Ascending aorta (tissue), 2 donors: ENCODE results near the gene PLK3. TPM values are rescaled to one million over a fixed set of nuclear protein-coding genes. Genes with fewer than 3 reads are reported as not detected.

Experiments used
- DNase-seq, 2 donors: peaks; one replicate each; pipeline ENCODE4 v3.0.0-alpha.2; 2019; ENCODE audit warnings: low spot score in 2 of 2
- H3K27ac ChIP-seq, 2 donors: fragments of 200-600 bp; sonication (generic); one replicate each; pipeline ENCODE4 v1.5.1; 2016 to 2017; ENCODE audit warnings: mild to moderate bottlenecking in 1 of 2
- H3K27me3 ChIP-seq: fragments of 200-600 bp; sonication (generic); one replicate; pipeline ENCODE4 v1.5.1; 2017
- H3K36me3 ChIP-seq, 2 donors: fragments of 200-600 bp; sonication (generic); one replicate each; pipeline ENCODE4 v1.5.1; 2016
- H3K4me1 ChIP-seq, 2 donors: fragments of 200-600 bp; sonication (generic); one replicate each; pipeline ENCODE4 v1.5.1; 2016 to 2017; ENCODE audit warnings: mild to moderate bottlenecking in 1 of 2
- H3K4me3 ChIP-seq, 2 donors: fragments of 200-600 bp; sonication (generic); one replicate each; pipeline ENCODE4 v1.5.1; 2016 to 2017; ENCODE audit warnings: mild to moderate bottlenecking in 1 of 2
- H3K9me3 ChIP-seq, 2 donors: fragments of 200-600 bp; sonication (generic); one replicate each; pipeline ENCODE4 v1.5.1; 2016
- CTCF ChIP-seq, 3 experiments: fragments of 200-600 bp in 2 of 3; fragments of 450-650 bp in 1 of 3; sonication (generic) in 2 of 3; IDR thresholded peaks; one replicate each; pipeline ENCODE4 v1.5.1; 2016 to 2019; ENCODE audit warnings: antibody characterized with exemption in 3 of 3, mild to moderate bottlenecking in 1 of 3, moderate library complexity in 1 of 3
- intact Hi-C: fragments of 100-400 bp; cut with DNase I; formaldehyde crosslinking; loops from one replicate; pipeline ENCODE4 v1.15.1; 2023
- total RNA-seq: library from RNA; depleted of rRNA; stranded (reverse); fragments of >200 nt; gene quantifications from one replicate; pipeline ENCODE4 v1.1.0, GENCODE V29; 2016

The PLK3 gene
- total RNA-seq, 1 donor from 2014 or later, result 107 TPM

GRCh38 chr1:44806704-44807363 lies 6.7 kb downstream of the PLK3 start, which contains the start of gene DYNLT4:
Gene DYNLT4, minus strand, starts transcription at chr1:44807351. Its CDS starts 683 bp downstream, at chr1:44806668.
- Histone ChIP-seq H3K4me3 (peak within 1 kb of the TSS; percentile 38 to 45), H3K9me3 (no peaks in the 10 kb centered on the region), H3K4me1 (peaks cover 58 to 83% of the 10 kb centered on the region in 2 donors), H3K27me3 (no peaks in the 10 kb centered on the region), H3K27ac (peak within 1 kb of the TSS; percentile 99), H3K36me3 (peaks cover 34 to 48% of the 10 kb centered on the region in 2 donors)
- TF ChIP-seq CTCF (IDR thresholded peaks at IDR 0.05), result no peak
- peak in 1 of 2 donors; percentile 8 for DNase-seq
- intact Hi-C loops, result loop anchor here (10.0 kb wide), 2 partner anchors 462 to 688 kb away; partner anchors contain the start of gene TESK2

DNA sequence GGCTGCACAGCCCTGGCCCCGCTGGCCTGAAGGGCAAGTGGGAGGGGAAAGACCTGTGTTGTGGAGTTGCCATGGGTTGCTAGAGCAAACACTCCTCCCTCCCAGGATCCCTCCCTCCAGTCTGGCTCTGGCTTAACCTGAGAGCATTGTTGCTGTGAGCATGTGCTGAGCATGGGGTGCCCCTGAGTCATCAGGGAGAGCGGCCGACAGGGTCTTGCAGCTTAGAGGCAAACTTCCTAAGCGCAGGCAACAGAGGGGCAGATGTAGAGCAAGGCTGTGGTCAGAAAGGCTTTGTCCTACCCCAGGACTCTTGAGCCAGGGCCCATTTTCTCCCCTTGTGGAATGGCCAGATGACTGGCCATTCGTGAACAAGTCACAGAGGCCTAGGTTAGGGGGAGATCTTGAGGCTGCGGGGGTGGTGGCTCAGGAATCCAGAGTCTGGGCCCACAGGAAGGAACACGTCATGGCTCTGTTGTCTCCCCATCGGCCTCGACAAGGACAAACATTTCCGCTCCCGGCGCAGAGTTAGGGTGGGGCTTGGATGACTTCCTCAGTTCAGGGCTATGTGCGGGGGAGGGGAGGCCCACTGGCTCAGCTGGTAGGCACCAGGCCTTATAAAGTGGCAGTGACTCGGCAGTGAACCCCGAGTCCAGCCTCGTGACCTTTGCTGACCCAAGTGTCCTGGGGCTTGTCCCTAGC lies 7.3 kb downstream of the PLK3 start:
- Histone ChIP-seq H3K27me3 (no peaks in the 10 kb centered on the region), H3K36me3 (peaks cover 33 to 41% of the 10 kb centered on the region in 2 donors), H3K4me3 (peak overlapping the region in 1 of 2 donors; percentile 38), H3K9me3 (no peaks in the 10 kb centered on the region), H3K4me1 (peaks cover 56 to 82% of the 10 kb centered on the region in 2 donors), H3K27ac (peak overlapping the region; percentile 99)
- intact Hi-C loops, result loop anchor here (1.0 to 10.0 kb wide), 3 partner anchors 12 to 687 kb away; partner anchors contain the start of gene TESK2
- no peak for TF ChIP-seq CTCF (IDR thresholded peaks at IDR 0.05)
- DNase-seq, result peak; percentile 99 to 100

GRCh38 chr1:44808063-44808937 lies 8.1 kb downstream of the PLK3 start, which contains the start of gene BTBD19:
Gene BTBD19, plus strand, starts transcription at chr1:44808523. Its CDS starts 298 bp downstream, at chr1:44808821.
- TF ChIP-seq CTCF (IDR thresholded peaks at IDR 0.05), result no peak

DNA sequence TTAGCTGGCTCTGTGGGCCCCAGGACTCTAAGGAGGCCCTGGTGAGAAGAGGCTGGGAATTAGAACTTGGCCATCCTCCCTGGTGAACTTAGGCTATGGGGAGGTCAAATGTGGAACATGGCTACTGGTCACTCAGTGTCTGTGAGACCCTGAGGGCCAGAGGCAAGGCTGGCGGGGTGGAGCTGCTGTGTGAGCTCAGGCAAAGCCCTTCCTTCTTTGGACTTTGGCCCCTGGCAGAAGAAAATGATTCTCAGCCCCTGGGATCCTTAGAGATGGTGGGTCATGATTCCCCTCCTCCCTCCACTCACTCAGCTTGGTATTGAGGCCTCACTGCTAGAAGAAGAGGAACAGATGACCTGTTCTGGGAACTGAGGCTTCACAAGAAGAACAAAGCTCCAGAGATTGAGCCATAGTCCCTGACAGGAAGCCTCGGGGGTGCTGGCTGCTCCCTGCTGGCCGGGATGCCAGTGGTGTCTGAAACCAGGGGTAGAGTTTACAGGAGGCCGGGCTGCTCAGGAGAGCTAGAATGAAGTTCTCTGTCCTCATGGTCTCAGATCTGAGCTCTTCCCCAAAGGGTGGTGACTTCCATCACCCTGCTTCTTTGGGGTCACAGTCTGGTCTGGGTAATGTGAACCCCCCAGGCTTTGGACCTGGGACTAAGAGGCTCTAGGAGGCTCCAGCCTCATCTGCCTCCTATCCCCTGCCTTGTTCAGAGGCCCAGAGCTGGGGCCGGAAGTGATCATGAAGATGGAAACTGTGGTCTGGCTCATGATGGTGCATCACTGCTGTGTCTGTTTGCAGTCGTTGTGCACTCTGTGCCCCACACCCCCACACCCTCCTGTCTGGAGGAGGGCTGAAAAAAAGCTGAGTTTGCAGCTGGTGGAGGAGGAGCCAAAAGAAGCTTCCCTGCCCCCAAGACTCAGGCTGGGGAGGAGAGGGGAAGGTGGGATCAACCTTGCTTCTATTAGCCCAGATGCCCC lies 9.1 kb downstream of the PLK3 start:
- Histone ChIP-seq H3K27ac (peak overlapping the region; percentile 99), H3K9me3 (no peaks in the 10 kb centered on the region), H3K4me3 (peak overlapping the region; percentile 38 to 45), H3K27me3 (no peaks in the 10 kb centered on the region), H3K36me3 (peaks cover 19 to 35% of the 10 kb centered on the region in 2 donors), H3K4me1 (peaks cover 45 to 70% of the 10 kb centered on the region in 2 donors)
- intact Hi-C loops, result loop anchor here (1.0 to 10.0 kb wide), 3 partner anchors 10 to 686 kb away; partner anchors contain the start of gene TESK2
- DNase-seq, result peak; percentile 43 to 86
- no peak for TF ChIP-seq CTCF (IDR thresholded peaks at IDR 0.05)

More at GRCh38 chr1:44808063-44808937, 8.1 kb downstream of the PLK3 start, which contains the start of gene BTBD19:
- H3K36me3 ChIP-seq, result peaks cover 28 to 38% of the 10 kb centered on the region in 2 donors
- H3K27ac ChIP-seq, result peak within 1 kb of the TSS; percentile 99
- H3K9me3 ChIP-seq, result no peaks in the 10 kb centered on the region
- peak; percentile 10 to 91 for DNase-seq
- peaks cover 48 to 74% of the 10 kb centered on the region in 2 donors for H3K4me1 ChIP-seq
- intact Hi-C loops, result loop anchor here (1.0 to 10.0 kb wide), 3 partner anchors 11 to 687 kb away; partner anchors contain the start of gene TESK2
- no peaks in the 10 kb centered on the region for H3K27me3 ChIP-seq
- peak within 1 kb of the TSS; percentile 38 to 45 for H3K4me3 ChIP-seq
